IPS-18a (cell line): ENCODE measurements around the gene KHSRP.

Experiments
- H3K27ac ChIP-seq: one replicate; pipeline ENCODE4 v1.5.1; 2013; ENCODE audit warnings: low read length
- H3K27me3 ChIP-seq: one replicate; pipeline ENCODE4 v1.6.1; 2013; ENCODE audit warnings: mild to moderate bottlenecking, low read length; ENCODE audit not compliant: control insufficient read depth, insufficient read depth
- H3K36me3 ChIP-seq: one replicate; pipeline ENCODE4 v1.6.1; 2013; ENCODE audit warnings: low read depth, low read length; ENCODE audit not compliant: control insufficient read depth
- H3K4me1 ChIP-seq: one replicate; pipeline ENCODE4 v1.6.1; 2013; ENCODE audit warnings: low read depth, low read length; ENCODE audit not compliant: control insufficient read depth
- H3K4me3 ChIP-seq: one replicate; pipeline ENCODE4 v1.5.1; 2013; ENCODE audit warnings: low read length
- H3K9ac ChIP-seq: one replicate; pipeline ENCODE4 v1.6.1; 2013; ENCODE audit warnings: mild to moderate bottlenecking, low read length, moderate library complexity
- H3K9me3 ChIP-seq: one replicate; pipeline ENCODE4 v1.6.1; 2013; ENCODE audit warnings: low read depth, low read length; ENCODE audit not compliant: control insufficient read depth

Gene KHSRP

DNA sequence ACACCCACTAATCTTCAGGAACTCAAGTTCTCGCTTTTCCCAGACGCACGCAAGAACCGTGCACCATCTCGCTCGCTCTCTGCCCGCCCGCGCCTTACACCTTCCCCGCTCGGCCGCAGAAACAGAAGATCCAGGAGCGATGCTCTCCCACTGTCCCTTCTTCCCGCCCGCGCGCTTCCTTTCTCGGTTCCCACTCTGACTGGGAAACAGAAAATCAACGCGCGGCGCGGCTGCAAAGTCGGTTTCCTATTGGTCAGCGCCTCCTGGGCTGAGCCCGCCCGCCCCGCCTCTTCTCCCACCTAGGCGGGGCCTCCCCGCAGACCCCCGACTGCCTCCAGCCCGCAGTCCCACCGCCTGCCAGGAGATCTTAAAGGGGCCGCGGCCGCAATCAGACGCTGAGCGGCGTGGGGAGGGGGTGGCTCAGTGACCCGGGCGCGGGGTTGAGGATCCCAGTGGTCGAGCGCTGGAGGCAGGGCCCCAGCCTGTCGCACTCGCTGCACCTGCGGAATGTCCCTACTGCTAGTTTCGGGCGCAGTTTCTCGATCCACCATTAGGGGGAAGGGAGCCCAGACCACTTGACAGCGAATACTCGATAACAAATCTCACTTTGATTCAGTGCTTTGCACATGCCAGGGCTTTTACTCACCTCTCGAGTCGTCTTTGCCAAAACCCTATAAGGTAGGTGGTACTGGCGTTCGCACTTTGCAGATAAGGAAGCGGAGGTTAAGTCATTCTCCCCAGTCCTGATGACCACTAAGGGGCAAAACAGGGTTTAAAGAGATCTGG is 35.7 kb upstream of the KHSRP start:
- H3K9ac ChIP-seq: peak overlapping the region; percentile 38

DNA sequence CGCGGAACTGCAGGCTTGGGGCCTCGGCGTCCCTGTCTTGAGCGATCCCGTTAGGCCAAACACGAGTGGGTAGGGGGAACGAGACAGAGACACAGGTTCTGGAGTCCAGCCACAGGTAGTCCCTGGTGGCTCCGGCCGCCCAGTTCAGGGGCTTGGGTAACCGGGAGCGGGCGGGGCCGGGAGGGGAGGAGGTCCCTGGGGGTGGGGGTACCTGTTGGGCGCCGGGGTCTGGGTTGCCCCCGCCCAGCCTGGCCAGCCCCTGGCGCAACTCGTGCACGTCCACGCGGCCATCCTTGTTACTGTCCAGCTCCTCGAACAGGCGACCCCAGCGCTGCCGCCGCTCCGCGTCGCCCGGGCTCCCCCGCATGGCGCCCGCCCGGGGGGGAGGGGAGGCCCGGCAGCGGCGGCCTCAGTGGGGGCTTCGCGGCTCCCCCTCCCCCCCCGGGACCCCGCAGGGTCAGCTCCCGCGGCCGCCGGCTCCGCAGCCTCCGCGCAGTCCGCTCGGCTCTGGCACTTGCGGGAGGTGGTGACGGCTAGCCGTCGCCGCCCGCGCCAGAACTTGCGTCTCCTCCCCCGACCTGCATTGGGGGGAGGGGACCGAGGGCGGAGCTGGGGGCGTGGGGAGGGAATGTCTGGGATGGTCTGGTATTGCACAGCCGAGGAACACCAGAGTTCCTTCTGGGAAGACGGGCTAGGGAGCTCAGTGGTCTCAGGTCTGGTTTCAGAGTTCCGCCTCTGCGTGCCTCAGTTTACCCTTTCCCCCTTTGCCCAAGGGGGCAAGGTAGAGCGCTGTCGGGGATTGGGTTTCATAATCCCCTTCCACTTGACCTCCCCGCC is 34.9 kb upstream of the KHSRP start, which contains the start of gene SLC25A23:
Gene SLC25A23 (minus strand): TSS at position 531 of the 837 bp plus-strand sequence. CDS start 164 bp downstream, at position 367.
- Histone ChIP-seq H3K4me3 (peak within 1 kb of the TSS; percentile 74), H3K9ac (peak within 1 kb of the TSS; percentile 38), H3K27me3 (peaks cover 11% of the 10 kb centered on the region), H3K27ac (no peak within 1 kb of the TSS), H3K4me1 (no peaks in the 10 kb centered on the region), H3K36me3 (no peaks in the 10 kb centered on the region), H3K9me3 (no peaks in the 10 kb centered on the region)

More for the DNA sequence above, 35.7 kb upstream of the KHSRP start:
- H3K27me3 ChIP-seq: peaks cover 20% of the 10 kb centered on the region
- no peaks in the 10 kb centered on the region for H3K9me3 ChIP-seq
- H3K27ac ChIP-seq: no peak overlapping the region
- no peaks in the 10 kb centered on the region for H3K36me3 ChIP-seq
- no peaks in the 10 kb centered on the region for H3K4me1 ChIP-seq
- H3K4me3 ChIP-seq: peak overlapping the region; percentile 74

DNA sequence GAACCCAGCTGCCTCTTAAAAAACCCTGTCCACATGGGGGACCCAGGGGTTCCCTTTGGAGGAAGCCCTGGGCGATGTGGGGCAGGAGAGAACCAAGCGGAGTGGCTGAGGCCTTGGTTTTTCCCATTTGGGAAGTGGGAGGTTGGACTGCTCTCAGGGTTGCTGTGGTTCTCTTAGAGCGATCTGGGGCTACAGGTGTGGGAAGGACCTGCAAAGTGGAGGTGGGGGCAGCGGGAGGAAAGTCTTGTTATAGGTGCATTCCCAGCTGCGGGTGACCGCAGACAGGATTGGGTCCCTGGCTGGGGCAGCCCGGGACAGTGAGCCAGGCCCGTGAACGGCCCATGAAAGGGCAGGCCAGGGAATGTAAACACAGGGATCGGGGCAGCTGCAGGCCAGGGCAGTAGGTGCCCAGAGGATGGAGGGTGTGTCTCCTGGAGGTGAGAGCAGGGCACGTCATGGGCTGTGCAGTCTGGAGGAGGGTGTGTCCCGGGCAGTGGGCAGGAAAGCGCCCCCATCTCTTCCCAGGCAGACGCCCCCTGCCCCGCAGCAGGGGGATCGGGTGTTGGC is 34.2 kb upstream of the KHSRP start:
- Histone ChIP-seq H3K27ac (no peak overlapping the region), H3K4me3 (peak overlapping the region; percentile 74), H3K9ac (no peak overlapping the region), H3K4me1 (no peaks in the 10 kb centered on the region), H3K9me3 (no peaks in the 10 kb centered on the region), H3K36me3 (peaks cover 5% of the 10 kb centered on the region), H3K27me3 (peaks cover 9% of the 10 kb centered on the region)

DNA sequence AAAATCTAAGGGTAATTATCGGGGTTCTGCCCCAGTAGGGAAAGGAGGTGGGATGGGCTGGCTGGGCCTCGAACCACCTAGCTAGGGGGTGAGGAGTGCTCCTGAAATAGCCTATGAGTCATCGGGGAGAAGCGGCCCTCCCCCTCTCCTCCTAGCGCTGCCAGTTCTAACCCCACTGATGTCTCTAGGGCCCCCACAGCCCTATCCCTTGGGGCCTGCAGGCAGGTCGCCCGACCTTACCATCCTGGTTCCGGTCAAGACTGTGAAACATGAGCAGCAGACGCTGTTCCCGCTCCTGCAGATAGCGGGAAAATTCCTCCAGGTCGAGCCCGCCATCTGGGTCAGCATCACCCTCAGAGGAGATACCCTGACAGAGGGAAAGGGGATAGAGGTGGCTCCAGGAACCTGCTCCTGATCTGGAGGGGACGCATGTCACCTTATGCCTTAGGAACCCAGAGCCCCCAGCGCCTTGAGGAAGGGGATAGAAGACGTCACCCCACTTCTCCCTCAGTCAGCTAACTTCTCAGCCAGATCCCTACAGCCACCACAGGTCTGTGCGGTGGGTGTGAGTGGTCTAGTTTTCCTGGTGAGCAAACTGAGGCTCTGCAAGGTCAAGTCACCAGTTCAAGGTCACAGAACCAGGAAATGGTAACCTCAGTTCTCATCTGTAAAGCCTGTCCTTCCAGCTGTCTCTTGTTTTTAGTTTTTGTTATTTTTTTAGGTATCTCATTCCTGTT is 33.5 kb upstream of the KHSRP start:
- peaks cover 7% of the 10 kb centered on the region for H3K27me3 ChIP-seq
- H3K4me1 ChIP-seq: no peaks in the 10 kb centered on the region
- no peaks in the 10 kb centered on the region for H3K9me3 ChIP-seq
- H3K4me3 ChIP-seq: no peak overlapping the region
- H3K36me3 ChIP-seq: peaks cover 6% of the 10 kb centered on the region
- H3K27ac ChIP-seq: no peak overlapping the region
- H3K9ac ChIP-seq: no peak overlapping the region

GRCh38 chr19:6455924-6456323 is 31.3 kb upstream of the KHSRP start:
- no peaks in the 10 kb centered on the region for H3K27me3 ChIP-seq
- no peak overlapping the region for H3K9ac ChIP-seq
- no peak overlapping the region for H3K4me3 ChIP-seq
- H3K4me1 ChIP-seq: no peaks in the 10 kb centered on the region
- H3K9me3 ChIP-seq: no peaks in the 10 kb centered on the region
- peaks cover 6% of the 10 kb centered on the region for H3K36me3 ChIP-seq
- H3K27ac ChIP-seq: no peak overlapping the region

- Histone ChIP-seq H3K27me3 (no peaks in the 10 kb centered on the region), H3K4me3 (no peak overlapping the region), H3K9me3 (no peaks in the 10 kb centered on the region), H3K36me3 (peaks cover 10% of the 10 kb centered on the region), H3K9ac (no peak overlapping the region), H3K4me1 (no peaks in the 10 kb centered on the region), H3K27ac (no peak overlapping the region)
These were observed 29.4 kb upstream of the KHSRP start for GRCh38 chr19:6453951-6454565.

GRCh38 chr19:6452899-6453298 is 28.3 kb upstream of the KHSRP start:
- Histone ChIP-seq H3K36me3 (peaks cover 10% of the 10 kb centered on the region), H3K4me1 (no peaks in the 10 kb centered on the region), H3K9me3 (no peaks in the 10 kb centered on the region), H3K4me3 (no peak overlapping the region), H3K9ac (no peak overlapping the region), H3K27ac (no peak overlapping the region), H3K27me3 (no peaks in the 10 kb centered on the region)

GRCh38 chr19:6452223-6452614 is 27.6 kb upstream of the KHSRP start:
- peaks cover 10% of the 10 kb centered on the region for H3K36me3 ChIP-seq
- no peaks in the 10 kb centered on the region for H3K27me3 ChIP-seq

GRCh38 chr19:6451583-6452222 is 27.1 kb upstream of the KHSRP start:
- Histone ChIP-seq H3K27me3 (no peaks in the 10 kb centered on the region), H3K4me3 (no peak overlapping the region), H3K9ac (no peak overlapping the region), H3K9me3 (no peaks in the 10 kb centered on the region), H3K27ac (no peak overlapping the region), H3K4me1 (no peaks in the 10 kb centered on the region), H3K36me3 (peaks cover 10% of the 10 kb centered on the region)

More at GRCh38 chr19:6452223-6452614, 27.6 kb upstream of the KHSRP start:
- Histone ChIP-seq H3K4me3 (no peak overlapping the region), H3K9ac (no peak overlapping the region), H3K9me3 (no peaks in the 10 kb centered on the region), H3K4me1 (no peaks in the 10 kb centered on the region), H3K27ac (no peak overlapping the region)

DNA sequence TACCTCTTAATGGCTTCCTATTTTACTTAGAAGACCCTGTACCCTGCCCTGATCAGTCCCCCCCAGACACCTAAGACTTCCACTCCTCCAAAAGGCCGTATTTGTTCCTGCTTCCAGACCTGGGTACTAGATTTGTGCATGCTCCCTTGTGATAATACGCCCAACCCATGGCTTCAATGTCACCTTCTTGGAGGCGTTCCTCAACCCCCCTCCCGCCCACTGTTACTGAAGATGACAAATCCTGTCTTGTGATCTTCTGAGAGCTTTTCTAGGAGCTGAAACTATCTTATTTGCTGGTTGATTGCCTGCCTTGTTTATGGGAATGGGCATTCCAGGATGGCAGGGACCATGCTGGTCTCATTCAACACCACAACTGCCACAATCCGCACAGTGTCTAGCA is 25.6 kb upstream of the KHSRP start:
- H3K27ac ChIP-seq: no peak overlapping the region
- H3K4me3 ChIP-seq: no peak overlapping the region
- no peaks in the 10 kb centered on the region for H3K9me3 ChIP-seq
- peaks cover 10% of the 10 kb centered on the region for H3K36me3 ChIP-seq
- no peaks in the 10 kb centered on the region for H3K4me1 ChIP-seq
- no peaks in the 10 kb centered on the region for H3K27me3 ChIP-seq
- H3K9ac ChIP-seq: no peak overlapping the region
